H1 (cell line): ENCODE measurements around the gene ETV4. TPM values are rescaled to one million over a fixed set of nuclear protein-coding genes. Genes with fewer than 3 reads are reported as not detected.

Experiments
- CTCF ChIA-PET: fragments of 300-600 bp; sonication (Branson Sonifier 250); formaldehyde crosslinking; loops from one replicate; lab custom pipeline; 2021; ENCODE audit not compliant: partially characterized antibody; lab: Charles Lee
- POLR2A ChIA-PET: fragments of 300-600 bp; sonication (Branson Sonifier 250); formaldehyde crosslinking; loops from one replicate; lab custom pipeline; 2021; ENCODE audit warnings: inconsistent platforms; ENCODE audit not compliant: partially characterized antibody; lab: Charles Lee
- DNase-seq, 2 experiments: peaks; one replicate each; pipeline versions ENCODE4 v3.0.0 to v3.0.0-alpha.2; 2010 to 2022; ENCODE audit warnings: low spot score in 2 of 2, low read depth in 1 of 2, mixed read lengths in 1 of 2
- FAIRE-seq: peaks from 2 replicates; lab custom pipeline; 2011; peaks lifted over from hg19 to GRCh38; lab: Jason Lieb, UNC
- H2AFZ ChIP-seq: 2 replicates; pipeline ENCODE4 v1.8.1; 2012; ENCODE audit warnings: low read length, inconsistent platforms
- H2AK5ac ChIP-seq: 2 replicates; pipeline ENCODE4 v1.6.1; 2013; ENCODE audit warnings: low read depth, low read length
- H2BK120ac ChIP-seq: replicated peaks from 2 replicates; pipeline ENCODE3; 2013; ENCODE audit warnings: low read depth, low read length, inconsistent platforms
- H2BK12ac ChIP-seq: 2 replicates; pipeline ENCODE4 v1.6.1; 2013; ENCODE audit warnings: low read depth, low read length
- H2BK15ac ChIP-seq: 2 replicates; pipeline ENCODE4 v1.6.1; 2013; ENCODE audit warnings: low read length
- H2BK20ac ChIP-seq: 2 replicates; pipeline ENCODE4 v1.6.1; 2013; ENCODE audit warnings: low read length
- H2BK5ac ChIP-seq: 2 replicates; pipeline ENCODE4 v1.6.1; 2013; ENCODE audit warnings: low read depth, low read length
- H3K14ac ChIP-seq: 2 replicates; pipeline ENCODE4 v1.6.1; 2013; ENCODE audit warnings: inconsistent platforms; ENCODE audit not compliant: insufficient read length
- H3K18ac ChIP-seq: 2 replicates; pipeline ENCODE4 v1.6.1; 2013; ENCODE audit warnings: low read length; ENCODE audit errors: extremely low read depth
- H3K23ac ChIP-seq: 2 replicates; pipeline ENCODE4 v1.6.1; 2013; ENCODE audit warnings: inconsistent platforms; ENCODE audit not compliant: insufficient read length
- H3K23me2 ChIP-seq: 2 replicates; pipeline ENCODE4 v1.6.1; 2013; ENCODE audit warnings: low read depth, low read length
- H3K27ac ChIP-seq: 2 replicates; pipeline ENCODE4 v1.6.1; 2011; ENCODE audit warnings: low read depth, low read length, inconsistent platforms
- H3K27me3 ChIP-seq, 4 experiments: replicated peaks in 1 of 4; 1 replicate in 1 of 4; 2 replicates in 3 of 4; pipeline versions ENCODE4 v1.6.1 to v1.8.1; 2011 to 2013; ENCODE audit warnings: low read length in 3 of 4, mild to moderate bottlenecking in 3 of 4, inconsistent platforms in 2 of 4, mixed read lengths in 2 of 4, moderate library complexity in 1 of 4; ENCODE audit not compliant: control insufficient read depth in 3 of 4, insufficient read depth in 3 of 4; ENCODE audit errors: extremely low read depth in 1 of 4
- H3K36me3 ChIP-seq, 4 experiments: 2 replicates each; pipeline versions ENCODE4 v1.6.1 to v1.8.1; 2011 to 2013; ENCODE audit warnings: mild to moderate bottlenecking in 4 of 4, low read length in 3 of 4, moderate library complexity in 2 of 4, control low read depth in 1 of 4, inconsistent platforms in 1 of 4; ENCODE audit not compliant: insufficient read depth in 4 of 4, control insufficient read depth in 2 of 4
- H3K4ac ChIP-seq: replicated peaks from 2 replicates; pipeline ENCODE3; 2013; ENCODE audit warnings: low read length, low read depth, mixed read lengths, inconsistent platforms; ENCODE audit not compliant: insufficient read length
- H3K4me1 ChIP-seq, 4 experiments: replicated peaks in 1 of 4; 1 replicate in 1 of 4; 2 replicates in 3 of 4; pipeline versions ENCODE4 v1.6.1 to v1.8.1; 2011 to 2013; ENCODE audit warnings: low read length in 3 of 4, inconsistent platforms in 2 of 4, mixed read lengths in 1 of 4; ENCODE audit not compliant: insufficient read depth in 4 of 4, control insufficient read depth in 3 of 4
- H3K4me2 ChIP-seq, 2 experiments: 2 replicates each; pipeline versions ENCODE4 v1.6.1 to v1.8.1; 2011 to 2013; ENCODE audit warnings: low read depth in 2 of 2, low read length in 2 of 2, control low read depth in 1 of 2, inconsistent platforms in 1 of 2, mild to moderate bottlenecking in 1 of 2; ENCODE audit not compliant: insufficient read depth in 1 of 2
- H3K4me3 ChIP-seq, 4 experiments: fragments of 200-600, 300-600 bp in 1 of 4; sonication (generic), shearing (Covaris generic), sonication (Bioruptor Twin) in 1 of 4; 2 replicates each; pipeline versions ENCODE4 v1.5.1 to v1.8.1; 2011 to 2016; ENCODE audit warnings: low read length in 4 of 4, low read depth in 3 of 4, control low read depth in 2 of 4, inconsistent platforms in 2 of 4, mild to moderate bottlenecking in 2 of 4, mixed read lengths in 1 of 4, moderate library complexity in 1 of 4; ENCODE audit not compliant: insufficient read depth in 2 of 4; ENCODE audit errors: extremely low read depth in 1 of 4
- H3K56ac ChIP-seq: replicated peaks from 2 replicates; pipeline ENCODE3; 2013; ENCODE audit warnings: low read depth, mild to moderate bottlenecking, mixed read lengths, low read length, inconsistent platforms; ENCODE audit not compliant: insufficient read length
- H3K79me1 ChIP-seq: 2 replicates; pipeline ENCODE4 v1.6.1; 2013; ENCODE audit warnings: low read depth, low read length, control low read depth
- H3K79me2 ChIP-seq, 2 experiments: 2 replicates each; pipeline versions ENCODE4 v1.6.1 to v1.8.1; 2012 to 2013; ENCODE audit warnings: low read length in 2 of 2, mild to moderate bottlenecking in 2 of 2, inconsistent platforms in 1 of 2; ENCODE audit not compliant: insufficient read depth in 2 of 2, control insufficient read depth in 1 of 2
- H3K9ac ChIP-seq, 4 experiments: replicated peaks in 1 of 4; 1 replicate in 1 of 4; 2 replicates in 3 of 4; pipeline versions ENCODE4 v1.6.1 to v1.8.1; 2011 to 2013; ENCODE audit warnings: low read depth in 3 of 4, low read length in 3 of 4, control low read depth in 2 of 4, mild to moderate bottlenecking in 2 of 4, moderate library complexity in 2 of 4, inconsistent platforms in 1 of 4; ENCODE audit errors: extremely low read depth in 1 of 4
- H3K9me3 ChIP-seq, 2 experiments: 2 replicates each; pipeline versions ENCODE4 v1.6.1 to v1.8.1; 2012 to 2013; ENCODE audit warnings: mild to moderate bottlenecking in 2 of 2, moderate library complexity in 2 of 2, control low read depth in 1 of 2, inconsistent platforms in 1 of 2, low read depth in 1 of 2, low read length in 1 of 2, mixed read lengths in 1 of 2; ENCODE audit not compliant: insufficient read depth in 2 of 2
- H4K20me1 ChIP-seq, 2 experiments: replicated peaks in 1 of 2; 2 replicates each; pipeline versions ENCODE3 to v1.8.1; 2011 to 2013; ENCODE audit warnings: inconsistent platforms in 2 of 2, low read length in 2 of 2, mild to moderate bottlenecking in 1 of 2; ENCODE audit not compliant: insufficient read depth in 2 of 2, control insufficient read depth in 1 of 2
- H4K5ac ChIP-seq: 2 replicates; pipeline ENCODE4 v1.6.1; 2013; ENCODE audit warnings: low read length, low read depth, mixed read lengths, inconsistent platforms; ENCODE audit not compliant: insufficient read length
- H4K8ac ChIP-seq: 2 replicates; pipeline ENCODE4 v1.8.0; 2013; ENCODE audit warnings: mild to moderate bottlenecking, moderate library complexity, low read length, inconsistent platforms; ENCODE audit not compliant: insufficient read depth; ENCODE audit errors: extremely low read depth
- H4K91ac ChIP-seq: replicated peaks from 2 replicates; pipeline ENCODE3; 2013; ENCODE audit warnings: low read length, mixed read lengths, inconsistent platforms; ENCODE audit not compliant: insufficient read length
- ASH2L ChIP-seq: fragments of 200-600, 300-600 bp; sonication (generic); IDR thresholded peaks from one replicate; pipeline ENCODE4 v1.7.1; 2017; ENCODE audit warnings: low read length
- RXRA ChIP-seq: IDR thresholded peaks from 2 replicates; pipeline ENCODE4 v1.6.1; 2011; ENCODE audit warnings: low read depth, mild to moderate bottlenecking, low read length, moderate library complexity; ENCODE audit not compliant: insufficient read depth
- WGBS, 2 experiments: shearing (Covaris generic) in 1 of 2; methylation state at CpG; one replicate each; pipeline versions ENCODE4 v1.1.6 to v1.1.7; 2013 to 2015; ENCODE audit warnings: low lambda C conversion rate in 2 of 2, mixed read lengths in 2 of 2, inconsistent platforms in 1 of 2, low coverage in 1 of 2, missing lambda C conversion rate in 1 of 2; ENCODE audit not compliant: insufficient replicate concordance in 2 of 2, insufficient coverage in 1 of 2, insufficient read length in 1 of 2; ENCODE audit errors: extremely low coverage in 1 of 2, missing lambda C conversion rate in 1 of 2; 5-methylcytosine and 5-hydroxymethylcytosine counted together
- polyA plus RNA-seq, 7 experiments: library from polyadenylated mRNA; depleted of rRNA in 3 of 7; stranded (reverse) in 5 of 7; unstranded in 2 of 7; fragments of >200 nt in 5 of 7; fragments of 200-250 nt in 2 of 7; gene quantifications; 1 replicate in 5 of 7; 2 replicates in 1 of 7; 4 replicates in 1 of 7; pipeline versions ENCODE4 v1.2.1 to v1.2.3, GENCODE V29; 2011 to 2013; ENCODE audit warnings: missing spikeins in 2 of 7, mixed read lengths in 2 of 7
- total RNA-seq: library from RNA; stranded (reverse); fragmentation: NEBNext Ultra II Directional; extraction: Animal tissue kit (Norgen Biotek cat#: 25700); gene quantifications from 2 replicates; pipeline ENCODE4 v1.2.1, GENCODE V29; 2021

Gene ETV4
- total and polyA plus RNA-seq, 2 of the 8 experiments (the other 6 are each of a cell fraction or from before 2014, with no cell fraction given) = 75.2 to 143 TPM

DNA sequence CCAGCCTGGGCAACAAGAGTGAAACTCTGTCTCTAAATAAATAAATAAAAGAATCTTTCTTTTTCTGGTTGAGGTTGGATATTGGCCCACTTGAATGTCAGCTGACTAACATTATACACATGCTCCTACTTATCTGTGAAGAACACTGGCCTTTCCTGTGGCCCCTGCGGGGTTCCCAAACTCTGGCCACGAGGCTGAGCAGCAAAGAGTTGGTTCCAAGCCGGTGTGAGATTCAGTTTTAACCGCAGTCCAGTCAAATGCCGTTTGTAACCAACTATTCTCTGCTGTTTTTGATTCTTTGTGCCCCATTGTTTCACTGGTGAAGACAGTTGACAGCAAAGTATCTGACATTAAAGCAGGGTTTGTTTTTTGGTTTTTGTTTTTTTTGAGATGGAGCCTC lies 11.2 kb downstream of the ETV4 start:
- Histone ChIP-seq H3K27me3 (no peaks in the 10 kb centered on the region), H3K9me3 (no peaks in the 10 kb centered on the region), H3K4me1 (peaks cover 9 to 26% (median 12%) of the 10 kb centered on the region in 4 experiments), H3K56ac (no peak overlapping the region), H2BK5ac (no peak overlapping the region), H3K23ac (no peak overlapping the region), H3K4me3 (no peak overlapping the region), H3K14ac (no peak overlapping the region), H3K79me2 (peaks cover 1 to 17% of the 10 kb centered on the region in 2 experiments; a peak in 3 of 4 replicates), H4K8ac (no peak overlapping the region), H2BK12ac (no peak overlapping the region), H2AK5ac (no peak overlapping the region), H4K5ac (no peak overlapping the region), H2BK15ac (no peak overlapping the region), H3K9ac (no peak overlapping the region), H2BK120ac (no peak overlapping the region), H3K4ac (no peak overlapping the region), H4K91ac (no peak overlapping the region), H3K36me3 (peaks cover 2 to 7% (median 4%) of the 10 kb centered on the region in 4 experiments; a peak in 3 of 8 replicates), H3K23me2 (peaks cover 4% of the 10 kb centered on the region; the same call in 1 of the 2 replicates), H4K20me1 (peaks cover 0 to 5% of the 10 kb centered on the region in 2 experiments), H2BK20ac (no peak overlapping the region), H3K27ac (no peak overlapping the region), H2AFZ (no peak overlapping the region), H3K18ac (no peak overlapping the region), H3K4me2 (no peak overlapping the region), H3K79me1 (no peaks in the 10 kb centered on the region; the same call in 1 of the 2 replicates)
- no peak for DNase-seq
- FAIRE-seq = no peak
- ChIA-PET CTCF (interaction anchor here (3.2 kb wide), 1 partner anchor 9 kb away, joined by 14 read pairs; no protein-coding TSS in a partner anchor), POLR2A (interaction anchor here (1.0 to 12.6 kb wide), 2 partner anchors 7 to 9 kb away, joined by 3 to 345 read pairs; partner anchors contain the start of gene ETV4)
- TF ChIP-seq RXRA = no peak
- TF ChIP-seq ASH2L = no peak
- 91% methylated on average over 5 of the region's 5 CpGs; no CpG with 5 or more reads in 1 of the 2 experiments for WGBS, 2 experiments
